ENCODE results near the gene CTDP1.

CTDP1 gene

GRCh38 chr18:79732721-79733025 is 53.1 kb downstream of the CTDP1 start:
- H3K4me3 ChIP-seq (ENCODE audit: low read depth, low read length), result no peak overlapping the region
- no peak for TF ChIP-seq CTCF (conservative IDR thresholded peaks at IDR 0.05; ENCODE audit: low read depth, low read length)
- DNase-seq (ENCODE audit: low read depth), result no peak

- no peak overlapping the region for H3K4me3 ChIP-seq (ENCODE audit: low read depth, low read length)
- DNase-seq (ENCODE audit: low read depth), result no peak
- no peak for TF ChIP-seq CTCF (conservative IDR thresholded peaks at IDR 0.05; ENCODE audit: low read depth, low read length)
Measured at GRCh38 chr18:79733135-79733701, 53.6 kb downstream of the CTDP1 start.

GRCh38 chr18:79733986-79734770 is 54.6 kb downstream of the CTDP1 start:
- no peak for DNase-seq (ENCODE audit: low read depth)
- no peak overlapping the region for H3K4me3 ChIP-seq (ENCODE audit: low read depth, low read length)
- TF ChIP-seq CTCF (conservative IDR thresholded peaks at IDR 0.05; ENCODE audit: low read depth, low read length), result no peak

GRCh38 chr18:79735071-79735980 is 55.7 kb downstream of the CTDP1 start:
- no peak for TF ChIP-seq CTCF (conservative IDR thresholded peaks at IDR 0.05; ENCODE audit: low read depth, low read length)
- no peak overlapping the region for H3K4me3 ChIP-seq (ENCODE audit: low read depth, low read length)
- DNase-seq (ENCODE audit: low read depth), result no peak

- no peak for TF ChIP-seq CTCF (conservative IDR thresholded peaks at IDR 0.05; ENCODE audit: low read depth, low read length)
- H3K4me3 ChIP-seq (ENCODE audit: low read depth, low read length), result no peak overlapping the region
- no peak for DNase-seq (ENCODE audit: low read depth)
Measured at GRCh38 chr18:79736230-79736629, 56.6 kb downstream of the CTDP1 start.

- no peak for TF ChIP-seq CTCF (conservative IDR thresholded peaks at IDR 0.05; ENCODE audit: low read depth, low read length)
Measured at GRCh38 chr18:79736846-79737245, 57.2 kb downstream of the CTDP1 start.

More at GRCh38 chr18:79736846-79737245, 57.2 kb downstream of the CTDP1 start:
- no peak for DNase-seq (ENCODE audit: low read depth)
- H3K4me3 ChIP-seq (ENCODE audit: low read depth, low read length), result no peak overlapping the region

Data from choroid plexus epithelial cell (primary cell).